GM23338 (cell line): ENCODE results near the gene CARMIL1.

Experiments
- CREB1 ChIP-seq: fragments of 250-450 bp; sonication (Bioruptor Pico); IDR thresholded peaks from 2 replicates; pipeline ENCODE4 v1.5.0; 2020; ENCODE audit warnings: low read depth, mild to moderate bottlenecking, moderate library complexity
- EZH2 ChIP-seq: fragments of 200-600 bp; sonication (generic); IDR thresholded peaks from one replicate; pipeline ENCODE4 v1.8.0; 2017; ENCODE audit warnings: antibody characterized with exemption, mild to moderate bottlenecking, low read depth; ENCODE audit not compliant: unreplicated experiment
- EZH2phosphoT487 ChIP-seq: fragments of 200-600 bp; sonication (generic); IDR thresholded peaks from one replicate; pipeline ENCODE4 v1.8.1; 2018; ENCODE audit warnings: antibody characterized with exemption; ENCODE audit not compliant: unreplicated experiment
- JUNB ChIP-seq: IDR thresholded peaks from one replicate; pipeline ENCODE4 v1.6.1; 2016; ENCODE audit warnings: antibody characterized with exemption; ENCODE audit not compliant: unreplicated experiment
- POLR2AphosphoS5 ChIP-seq: IDR thresholded peaks from 2 replicates; pipeline ENCODE4 v1.6.1; 2016; ENCODE audit warnings: antibody characterized with exemption, low read depth
- ZNF462 ChIP-seq: fragments of 250-450 bp; sonication (Bioruptor Pico); IDR thresholded peaks from 2 replicates; pipeline ENCODE4 v1.5.0; 2020; ENCODE audit warnings: mild to moderate bottlenecking, moderate library complexity
- TF ChIP-seq, protein P1 (sequence below), 2 experiments: fragments of 200-600 bp in 1 of 2; sonication (generic) in 1 of 2; conservative IDR thresholded peaks; 2 replicates each; pipeline versions ENCODE4 v1.5.1 to v1.6.1; 2016 to 2017; ENCODE audit warnings: antibody characterized with exemption in 2 of 2, low read depth in 2 of 2, mild to moderate bottlenecking in 2 of 2, moderate library complexity in 1 of 2
- TF ChIP-seq, protein P2 (sequence below): IDR thresholded peaks from one replicate; pipeline ENCODE4 v1.6.1; 2018; ENCODE audit warnings: antibody characterized with exemption; ENCODE audit not compliant: unreplicated experiment
- TF ChIP-seq, protein P3 (sequence below): IDR thresholded peaks from 2 replicates; pipeline ENCODE4 v1.6.1; 2016; ENCODE audit warnings: antibody characterized with exemption

DNA sequence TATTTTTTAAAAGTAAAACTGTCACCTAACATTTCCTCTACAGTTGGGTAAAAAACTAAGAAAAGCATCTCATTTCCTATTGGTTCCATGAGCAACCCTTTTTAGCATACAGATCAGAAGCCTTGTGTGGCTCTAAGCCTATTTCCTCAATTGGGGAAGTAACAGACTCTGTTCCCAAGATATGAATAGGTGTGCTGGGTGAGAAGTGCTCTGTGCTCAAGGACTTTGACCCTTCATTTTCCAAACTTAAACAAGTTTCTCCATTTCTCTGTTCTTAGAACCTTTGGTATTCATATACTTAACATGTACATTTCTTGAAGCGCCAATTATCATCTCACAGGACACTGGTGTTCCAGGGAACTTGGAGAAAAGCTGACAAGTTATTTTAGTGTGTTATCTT, 24.1 kb downstream of the CARMIL1 start:
- TF ChIP-seq, protein P1, sequence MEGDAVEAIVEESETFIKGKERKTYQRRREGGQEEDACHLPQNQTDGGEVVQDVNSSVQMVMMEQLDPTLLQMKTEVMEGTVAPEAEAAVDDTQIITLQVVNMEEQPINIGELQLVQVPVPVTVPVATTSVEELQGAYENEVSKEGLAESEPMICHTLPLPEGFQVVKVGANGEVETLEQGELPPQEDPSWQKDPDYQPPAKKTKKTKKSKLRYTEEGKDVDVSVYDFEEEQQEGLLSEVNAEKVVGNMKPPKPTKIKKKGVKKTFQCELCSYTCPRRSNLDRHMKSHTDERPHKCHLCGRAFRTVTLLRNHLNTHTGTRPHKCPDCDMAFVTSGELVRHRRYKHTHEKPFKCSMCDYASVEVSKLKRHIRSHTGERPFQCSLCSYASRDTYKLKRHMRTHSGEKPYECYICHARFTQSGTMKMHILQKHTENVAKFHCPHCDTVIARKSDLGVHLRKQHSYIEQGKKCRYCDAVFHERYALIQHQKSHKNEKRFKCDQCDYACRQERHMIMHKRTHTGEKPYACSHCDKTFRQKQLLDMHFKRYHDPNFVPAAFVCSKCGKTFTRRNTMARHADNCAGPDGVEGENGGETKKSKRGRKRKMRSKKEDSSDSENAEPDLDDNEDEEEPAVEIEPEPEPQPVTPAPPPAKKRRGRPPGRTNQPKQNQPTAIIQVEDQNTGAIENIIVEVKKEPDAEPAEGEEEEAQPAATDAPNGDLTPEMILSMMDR (conservative IDR thresholded peaks at IDR 0.05; ENCODE audit: low read depth in 2 of 2): no peak
- no peak for TF ChIP-seq POLR2AphosphoS5
- TF ChIP-seq EZH2: no peak
- TF ChIP-seq JUNB: no peak
- TF ChIP-seq EZH2phosphoT487: no peak
- TF ChIP-seq, protein P2, sequence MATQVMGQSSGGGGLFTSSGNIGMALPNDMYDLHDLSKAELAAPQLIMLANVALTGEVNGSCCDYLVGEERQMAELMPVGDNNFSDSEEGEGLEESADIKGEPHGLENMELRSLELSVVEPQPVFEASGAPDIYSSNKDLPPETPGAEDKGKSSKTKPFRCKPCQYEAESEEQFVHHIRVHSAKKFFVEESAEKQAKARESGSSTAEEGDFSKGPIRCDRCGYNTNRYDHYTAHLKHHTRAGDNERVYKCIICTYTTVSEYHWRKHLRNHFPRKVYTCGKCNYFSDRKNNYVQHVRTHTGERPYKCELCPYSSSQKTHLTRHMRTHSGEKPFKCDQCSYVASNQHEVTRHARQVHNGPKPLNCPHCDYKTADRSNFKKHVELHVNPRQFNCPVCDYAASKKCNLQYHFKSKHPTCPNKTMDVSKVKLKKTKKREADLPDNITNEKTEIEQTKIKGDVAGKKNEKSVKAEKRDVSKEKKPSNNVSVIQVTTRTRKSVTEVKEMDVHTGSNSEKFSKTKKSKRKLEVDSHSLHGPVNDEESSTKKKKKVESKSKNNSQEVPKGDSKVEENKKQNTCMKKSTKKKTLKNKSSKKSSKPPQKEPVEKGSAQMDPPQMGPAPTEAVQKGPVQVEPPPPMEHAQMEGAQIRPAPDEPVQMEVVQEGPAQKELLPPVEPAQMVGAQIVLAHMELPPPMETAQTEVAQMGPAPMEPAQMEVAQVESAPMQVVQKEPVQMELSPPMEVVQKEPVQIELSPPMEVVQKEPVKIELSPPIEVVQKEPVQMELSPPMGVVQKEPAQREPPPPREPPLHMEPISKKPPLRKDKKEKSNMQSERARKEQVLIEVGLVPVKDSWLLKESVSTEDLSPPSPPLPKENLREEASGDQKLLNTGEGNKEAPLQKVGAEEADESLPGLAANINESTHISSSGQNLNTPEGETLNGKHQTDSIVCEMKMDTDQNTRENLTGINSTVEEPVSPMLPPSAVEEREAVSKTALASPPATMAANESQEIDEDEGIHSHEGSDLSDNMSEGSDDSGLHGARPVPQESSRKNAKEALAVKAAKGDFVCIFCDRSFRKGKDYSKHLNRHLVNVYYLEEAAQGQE: no peak
- TF ChIP-seq ZNF462 (CRISPR knock-in tag): no peak
- TF ChIP-seq, protein P3, sequence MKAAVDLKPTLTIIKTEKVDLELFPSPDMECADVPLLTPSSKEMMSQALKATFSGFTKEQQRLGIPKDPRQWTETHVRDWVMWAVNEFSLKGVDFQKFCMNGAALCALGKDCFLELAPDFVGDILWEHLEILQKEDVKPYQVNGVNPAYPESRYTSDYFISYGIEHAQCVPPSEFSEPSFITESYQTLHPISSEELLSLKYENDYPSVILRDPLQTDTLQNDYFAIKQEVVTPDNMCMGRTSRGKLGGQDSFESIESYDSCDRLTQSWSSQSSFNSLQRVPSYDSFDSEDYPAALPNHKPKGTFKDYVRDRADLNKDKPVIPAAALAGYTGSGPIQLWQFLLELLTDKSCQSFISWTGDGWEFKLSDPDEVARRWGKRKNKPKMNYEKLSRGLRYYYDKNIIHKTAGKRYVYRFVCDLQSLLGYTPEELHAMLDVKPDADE: no peak
- TF ChIP-seq CREB1 (CRISPR knock-in tag): no peak
